Testis (tissue), 3 donors: ENCODE measurements around the gene SLCO3A1. TPM values are rescaled to one million over a fixed set of nuclear protein-coding genes. Genes with fewer than 3 reads are reported as not detected.
A peak's percentile ranks its signal among the peaks of the same experiment; 100 is the strongest.

Source experiments
- DNase-seq: peaks from one replicate; pipeline ENCODE4 v3.0.0-alpha.2; 2019
- H3K27ac ChIP-seq, 2 donors: fragments of 200-600 bp; sonication (generic); one replicate each; pipeline ENCODE4 v1.5.1; 2019
- H3K27me3 ChIP-seq: fragments of 200-600 bp; sonication (generic); one replicate; pipeline ENCODE4 v1.5.1; 2019
- H3K36me3 ChIP-seq: fragments of 200-600 bp; sonication (generic); one replicate; pipeline ENCODE4 v1.5.1; 2017; ENCODE audit warnings: low read depth; ENCODE audit errors: missing control alignments
- H3K4me1 ChIP-seq: fragments of 200-600 bp; sonication (generic); one replicate; pipeline ENCODE4 v1.5.1; 2019
- H3K4me3 ChIP-seq, 2 donors: fragments of 200-600 bp; sonication (generic); one replicate each; pipeline ENCODE4 v1.5.1; 2017 to 2019
- H3K9me3 ChIP-seq: fragments of 200-600 bp; sonication (generic); one replicate; pipeline ENCODE4 v1.5.1; 2017
- POLR2A ChIP-seq: fragments of 450-650 bp; IDR thresholded peaks from one replicate; pipeline ENCODE4 v1.6.1; 2017; ENCODE audit warnings: antibody characterized with exemption, mild to moderate bottlenecking, moderate library complexity
- WGBS, 2 donors: methylation state at CpG; one replicate each; pipeline ENCODE4 v1.1.5; 2018; 5-methylcytosine and 5-hydroxymethylcytosine counted together
- intact Hi-C: fragments of 100-400 bp; cut with DNase I; formaldehyde crosslinking; loops from one replicate; pipeline ENCODE4 v1.15.1; 2023; ENCODE audit warnings: low total_unique reads
- polyA plus RNA-seq: library from polyadenylated mRNA; stranded (reverse); fragments of 350-450 nt; fragmentation: Illumina TruSeq; extraction: RNeasy Lipid Tissue Mini Kit (QIAGEN cat#74804); gene quantifications from one replicate; pipeline ENCODE4 v1.2.3, GENCODE V29; 2014; ENCODE audit warnings: low read depth, low replicate concordance; ENCODE audit not compliant: insufficient read depth
- total RNA-seq, 2 donors: library from RNA; depleted of rRNA; stranded (reverse); fragments of >200 nt; gene quantifications; one replicate each; pipeline ENCODE4 v1.2.3, GENCODE V29; 2016
- TF ChIP-seq, protein P1 (sequence below), 3 experiments: fragments of 450-650 bp in 2 of 3; fragments of 200-600 bp in 1 of 3; sonication (generic) in 1 of 3; IDR thresholded peaks; one replicate each; pipeline ENCODE4 v1.5.1; 2016 to 2019; ENCODE audit warnings: antibody characterized with exemption in 3 of 3, mild to moderate bottlenecking in 2 of 3, moderate library complexity in 1 of 3

Gene SLCO3A1
- total and polyA plus RNA-seq, 3 donors from 2014 or later = 76.3 to 144 (median 77.2) TPM

- H3K36me3 ChIP-seq = no peaks in the 10 kb centered on the region
- peaks cover 26% of the 10 kb centered on the region for H3K4me1 ChIP-seq
- H3K27ac ChIP-seq = no peak overlapping the region
- no peak for TF ChIP-seq POLR2A
- TF ChIP-seq, protein P1, sequence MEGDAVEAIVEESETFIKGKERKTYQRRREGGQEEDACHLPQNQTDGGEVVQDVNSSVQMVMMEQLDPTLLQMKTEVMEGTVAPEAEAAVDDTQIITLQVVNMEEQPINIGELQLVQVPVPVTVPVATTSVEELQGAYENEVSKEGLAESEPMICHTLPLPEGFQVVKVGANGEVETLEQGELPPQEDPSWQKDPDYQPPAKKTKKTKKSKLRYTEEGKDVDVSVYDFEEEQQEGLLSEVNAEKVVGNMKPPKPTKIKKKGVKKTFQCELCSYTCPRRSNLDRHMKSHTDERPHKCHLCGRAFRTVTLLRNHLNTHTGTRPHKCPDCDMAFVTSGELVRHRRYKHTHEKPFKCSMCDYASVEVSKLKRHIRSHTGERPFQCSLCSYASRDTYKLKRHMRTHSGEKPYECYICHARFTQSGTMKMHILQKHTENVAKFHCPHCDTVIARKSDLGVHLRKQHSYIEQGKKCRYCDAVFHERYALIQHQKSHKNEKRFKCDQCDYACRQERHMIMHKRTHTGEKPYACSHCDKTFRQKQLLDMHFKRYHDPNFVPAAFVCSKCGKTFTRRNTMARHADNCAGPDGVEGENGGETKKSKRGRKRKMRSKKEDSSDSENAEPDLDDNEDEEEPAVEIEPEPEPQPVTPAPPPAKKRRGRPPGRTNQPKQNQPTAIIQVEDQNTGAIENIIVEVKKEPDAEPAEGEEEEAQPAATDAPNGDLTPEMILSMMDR (IDR thresholded peaks at IDR 0.05) = no peak
- 76 to 77% methylated on average over 9 of the region's 9 CpGs for WGBS, 2 donors
- intact Hi-C loops = no loop called here
- H3K9me3 ChIP-seq = no peaks in the 10 kb centered on the region
- H3K27me3 ChIP-seq = no peaks in the 10 kb centered on the region
- no peak for DNase-seq
- H3K4me3 ChIP-seq = no peak overlapping the region
Measured at GRCh38 chr15:91965501-91966193, 112.1 kb downstream of the SLCO3A1 start.

- intact Hi-C loops = no loop called here
- H3K4me1 ChIP-seq = peaks cover 26% of the 10 kb centered on the region
- WGBS, 2 donors = 78 to 80% methylated on average over 6 of the region's 6 CpGs
- H3K27me3 ChIP-seq = no peaks in the 10 kb centered on the region
- DNase-seq = no peak
- H3K9me3 ChIP-seq = no peaks in the 10 kb centered on the region
- no peak for TF ChIP-seq POLR2A
- TF ChIP-seq, protein P1 (IDR thresholded peaks at IDR 0.05) = no peak
- no peaks in the 10 kb centered on the region for H3K36me3 ChIP-seq
- H3K4me3 ChIP-seq = no peak overlapping the region
- no peak overlapping the region for H3K27ac ChIP-seq
Measured at GRCh38 chr15:91966194-91966552, 112.7 kb downstream of the SLCO3A1 start.

DNA sequence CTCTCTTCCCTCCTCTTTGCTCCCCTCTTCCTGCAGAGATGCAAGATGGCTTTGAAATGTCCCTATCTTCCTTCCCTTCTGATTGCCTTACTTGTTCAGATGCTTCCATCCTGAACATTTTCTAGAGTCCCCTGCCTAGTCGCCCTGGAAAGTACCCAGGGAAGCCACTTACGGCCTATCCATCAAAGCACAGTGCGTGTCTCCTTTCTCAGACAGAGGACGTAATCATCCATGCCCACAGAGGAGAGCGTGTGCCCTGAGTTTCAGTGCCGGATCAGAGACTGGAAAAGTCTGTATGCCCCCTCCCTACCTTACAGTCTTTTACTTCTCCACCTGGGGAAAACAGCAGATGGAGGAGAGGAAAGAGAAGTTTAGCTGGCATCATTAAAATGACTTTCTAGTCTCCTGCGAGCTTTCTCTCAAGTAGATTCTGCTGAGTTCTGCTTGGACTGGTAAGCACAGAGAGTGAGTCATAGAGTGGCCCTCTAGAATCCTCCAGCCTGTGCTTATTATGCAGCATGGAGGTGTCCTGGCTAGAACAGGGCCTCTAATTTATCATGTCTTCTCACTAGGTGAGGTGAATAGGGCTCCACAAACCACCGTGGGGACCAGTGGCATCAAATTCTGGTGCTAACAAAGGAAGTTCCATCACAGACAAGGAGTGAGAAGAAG lies 114.6 kb downstream of the SLCO3A1 start:
- Histone ChIP-seq H3K4me3 (no peak overlapping the region), H3K36me3 (no peaks in the 10 kb centered on the region), H3K9me3 (no peaks in the 10 kb centered on the region), H3K4me1 (peaks cover 26% of the 10 kb centered on the region), H3K27me3 (no peaks in the 10 kb centered on the region), H3K27ac (no peak overlapping the region)
- no peak for TF ChIP-seq POLR2A
- TF ChIP-seq, protein P1 (IDR thresholded peaks at IDR 0.05) = no peak
- no peak for DNase-seq
- intact Hi-C loops = no loop called here
- 75 to 83% methylated on average over 8 of the region's 8 CpGs for WGBS, 2 donors

DNA sequence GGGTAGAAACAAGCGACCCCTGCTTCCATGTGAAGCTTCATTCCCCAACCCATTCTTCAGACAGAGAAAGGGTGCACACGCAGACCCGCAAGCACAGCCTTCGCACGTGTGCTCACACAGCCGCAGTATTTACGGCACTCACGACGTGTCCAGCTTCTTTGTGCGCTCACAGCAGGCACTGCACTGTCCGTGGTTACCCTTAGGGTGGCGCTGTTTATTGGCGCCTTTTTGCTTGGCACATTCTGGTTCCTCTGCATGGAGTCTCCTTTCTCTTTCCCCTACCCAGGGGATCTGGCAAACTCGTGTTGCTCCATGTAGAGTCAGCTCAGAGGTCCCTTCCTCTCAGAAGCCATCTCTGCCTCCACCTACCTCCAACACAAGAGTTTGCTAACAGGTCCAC lies 115.1 kb downstream of the SLCO3A1 start:
- 92 to 94% methylated on average over 13 to 14 of the region's 14 CpGs for WGBS, 2 donors
- no peak for DNase-seq
- no peak overlapping the region for H3K27ac ChIP-seq
- no peaks in the 10 kb centered on the region for H3K9me3 ChIP-seq
- H3K4me1 ChIP-seq = peaks cover 26% of the 10 kb centered on the region
- H3K36me3 ChIP-seq = no peaks in the 10 kb centered on the region
- TF ChIP-seq, protein P1 (IDR thresholded peaks at IDR 0.05) = peak in 1 of 3 experiments; percentile 9
- TF ChIP-seq POLR2A = no peak
- no peak overlapping the region for H3K4me3 ChIP-seq
- no peaks in the 10 kb centered on the region for H3K27me3 ChIP-seq
- intact Hi-C loops = no loop called here
